Common myeloid progenitor, CD34-positive (primary cell): ENCODE results near the gene NEUROD2.

Experiments
- CTCF ChIA-PET: fragments of 350-600 bp; sonication (Branson Sonifier 250); formaldehyde crosslinking; loops from one replicate; lab custom pipeline; 2021; ENCODE audit warnings: antibody characterized with exemption; lab: Charles Lee
- POLR2A ChIA-PET: fragments of 350-600 bp; sonication (Branson Sonifier 250); formaldehyde crosslinking; loops from one replicate; lab custom pipeline; 2021; ENCODE audit warnings: antibody characterized with exemption; lab: Charles Lee
- DNase-seq, 3 donors: peaks; one replicate each; pipeline versions ENCODE4 v3.0.0 to v3.0.0-alpha.2; 2013
- H3K27ac ChIP-seq, 2 experiments: 1 replicate in 1 of 2; 2 replicates in 1 of 2; pipeline ENCODE4 v1.7.0; 2013; ENCODE audit warnings: inconsistent platforms in 2 of 2, low read length in 2 of 2, mild to moderate bottlenecking in 2 of 2, low read depth in 1 of 2, moderate library complexity in 1 of 2; ENCODE audit not compliant: severe bottlenecking in 2 of 2, insufficient read depth in 1 of 2, poor library complexity in 1 of 2
- H3K27me3 ChIP-seq, 5 experiments: replicated peaks in 2 of 5; 1 replicate in 3 of 5; 2 replicates in 2 of 5; pipeline versions ENCODE4 v1.6.1 to v1.7.0; 2013; ENCODE audit warnings: low read length in 4 of 5, mild to moderate bottlenecking in 2 of 5, moderate library complexity in 2 of 5, inconsistent platforms in 1 of 5; ENCODE audit not compliant: insufficient read depth in 5 of 5, control insufficient read depth in 4 of 5
- H3K36me3 ChIP-seq, 4 experiments: 1 replicate in 2 of 4; 2 replicates in 2 of 4; pipeline versions ENCODE4 v1.6.1 to v1.7.0; 2013; ENCODE audit warnings: low read length in 3 of 4, control low read depth in 1 of 4, mild to moderate bottlenecking in 1 of 4; ENCODE audit not compliant: control insufficient read depth in 4 of 4, insufficient read depth in 4 of 4
- H3K4me1 ChIP-seq, 4 experiments: 1 replicate in 3 of 4; 2 replicates in 1 of 4; pipeline versions ENCODE4 v1.6.1 to v1.7.1; 2013; ENCODE audit warnings: low read length in 3 of 4, mild to moderate bottlenecking in 3 of 4, control low read depth in 1 of 4, inconsistent platforms in 1 of 4, moderate library complexity in 1 of 4; ENCODE audit not compliant: control insufficient read depth in 4 of 4, insufficient read depth in 4 of 4; ENCODE audit errors: control extremely low read depth in 1 of 4
- H3K4me3 ChIP-seq, 7 experiments: 1 replicate in 4 of 7; 2 replicates in 3 of 7; pipeline versions ENCODE4 v1.5.1 to v1.7.0; 2013; ENCODE audit warnings: mild to moderate bottlenecking in 7 of 7, low read length in 6 of 7, moderate library complexity in 6 of 7, inconsistent platforms in 2 of 7, low read depth in 2 of 7, control low read depth in 1 of 7; ENCODE audit not compliant: insufficient read depth in 4 of 7, control insufficient read depth in 1 of 7; ENCODE audit errors: extremely low read depth in 1 of 7
- H3K9me3 ChIP-seq, 5 experiments: 1 replicate in 4 of 5; 2 replicates in 1 of 5; pipeline versions ENCODE4 v1.6.1 to v1.7.1; 2013; ENCODE audit warnings: low read length in 4 of 5, mild to moderate bottlenecking in 2 of 5, inconsistent platforms in 1 of 5, low read depth in 1 of 5, moderate library complexity in 1 of 5; ENCODE audit not compliant: control insufficient read depth in 4 of 5, insufficient read depth in 2 of 5; ENCODE audit errors: control extremely low read depth in 1 of 5
- WGBS: methylation state at CpG from one replicate; pipeline ENCODE4 v1.1.5; 2013; ENCODE audit not compliant: insufficient coverage; 5-methylcytosine and 5-hydroxymethylcytosine counted together

Gene NEUROD2

DNA sequence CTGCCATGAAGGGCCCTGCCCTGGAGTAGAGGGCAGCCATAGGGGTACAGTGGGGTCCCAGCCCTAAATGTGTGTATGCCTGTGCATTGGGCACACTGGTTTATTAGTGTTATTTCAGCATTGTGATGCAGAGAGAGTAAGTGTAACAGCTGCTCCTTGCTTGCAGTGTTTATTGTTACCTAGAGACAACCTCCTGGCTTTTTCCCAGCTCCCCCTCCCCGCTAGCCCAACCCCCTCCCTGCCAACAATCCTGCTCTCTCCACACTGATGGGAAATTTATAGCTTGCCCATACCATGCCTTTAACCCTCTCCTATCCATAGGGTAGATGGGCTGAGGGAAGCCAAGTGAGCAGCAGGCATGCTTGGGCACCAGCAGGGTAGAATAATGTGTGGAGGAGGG lies 51.3 kb downstream of the NEUROD2 start:
- CTCF ChIA-PET = interaction anchor here (0.7 to 2.9 kb wide), 4 partner anchors 9 to 20 kb away, joined by 3 to 15 read pairs (median 4); no protein-coding TSS in a partner anchor
- Histone ChIP-seq H3K27me3 (no peaks in the 10 kb centered on the region), H3K9me3 (no peaks in the 10 kb centered on the region), H3K4me3 (no peak overlapping the region), H3K36me3 (peaks cover 11 to 61% (median 39%) of the 10 kb centered on the region in 4 experiments), H3K4me1 (no peaks in the 10 kb centered on the region), H3K27ac (no peak overlapping the region)
- no CpG with 5 or more reads among the region's 1 CpG for WGBS
- DNase-seq = no peak
- POLR2A ChIA-PET = interaction anchor here (0.9 kb wide), 1 partner anchor 11 kb away, joined by 7 read pairs; no protein-coding TSS in a partner anchor

DNA sequence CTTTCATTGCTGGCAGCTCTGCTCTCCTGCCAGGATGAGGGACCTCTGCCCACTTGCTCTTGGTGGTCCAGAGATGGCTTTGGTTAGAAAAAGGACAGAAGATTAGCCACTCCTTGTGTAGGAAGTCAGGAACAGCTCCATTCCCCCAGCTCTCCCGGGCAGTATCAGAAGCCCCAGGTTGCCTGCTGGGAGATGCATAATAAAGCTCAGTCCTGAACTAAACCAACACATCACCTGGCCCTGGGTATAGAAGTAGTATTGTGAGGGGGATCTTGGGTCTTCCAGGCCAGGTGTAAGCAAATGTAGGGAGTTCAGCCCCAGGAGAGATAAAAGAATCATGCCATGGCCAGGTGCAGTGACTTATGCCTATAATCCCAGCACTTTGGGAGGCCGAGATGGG lies 52.4 kb downstream of the NEUROD2 start:
- H3K36me3 ChIP-seq = peaks cover 8 to 62% (median 45%) of the 10 kb centered on the region in 4 experiments
- DNase-seq = no peak
- ChIA-PET CTCF (interaction anchor here (0.8 to 10.9 kb wide), 3 partner anchors 10 to 98 kb away, joined by 4 to 102 read pairs (median 5); no protein-coding TSS in a partner anchor), POLR2A (no interaction called here)
- no CpG with 5 or more reads among the region's 2 CpGs for WGBS
- H3K9me3 ChIP-seq = no peaks in the 10 kb centered on the region
- H3K4me3 ChIP-seq = no peak overlapping the region
- H3K27me3 ChIP-seq = no peaks in the 10 kb centered on the region
- no peaks in the 10 kb centered on the region for H3K4me1 ChIP-seq
- H3K27ac ChIP-seq = no peak overlapping the region
